GM21717 (cell line): Measurements from ENCODE around the gene ACBD4.
A peak's percentile ranks its signal among the peaks of the same experiment; 100 is the strongest.

Experiments
- ATAC-seq: cut with Tn5 transposase; IDR thresholded peaks from one replicate; pipeline ENCODE4 v1.9.1; 2021; ENCODE audit warnings: mild to moderate bottlenecking, moderate library complexity; ENCODE audit not compliant: unreplicated experiment

ACBD4 gene

GRCh38 chr17:45149669-45150664 lies 14.5 kb downstream of the ACBD4 start:
- no peak for ATAC-seq

GRCh38 chr17:45150911-45151809 lies 15.7 kb downstream of the ACBD4 start:
- no peak for ATAC-seq

GRCh38 chr17:45155029-45155428 lies 19.5 kb downstream of the ACBD4 start:
- no peak for ATAC-seq

GRCh38 chr17:45155483-45155882 lies 20.0 kb downstream of the ACBD4 start:
- ATAC-seq = no peak

- no peak for ATAC-seq
Observed at GRCh38 chr17:45156242-45156641, 20.8 kb downstream of the ACBD4 start.

- ATAC-seq = peak; percentile 22
Observed at GRCh38 chr17:45160447-45161287, 25.2 kb downstream of the ACBD4 start.

GRCh38 chr17:45161288-45162024 lies 26.0 kb downstream of the ACBD4 start, which contains the start of gene HEXIM2:
Gene HEXIM2 (plus strand): TSS chr17:45161875. CDS start chr17:45162794, 919 bp downstream.
- ATAC-seq = peak; percentile 80

- no peak for ATAC-seq
Observed at GRCh38 chr17:45162025-45162687, 26.7 kb downstream of the ACBD4 start.

- ATAC-seq = no peak
Observed at GRCh38 chr17:45164734-45165269, 29.3 kb downstream of the ACBD4 start.

GRCh38 chr17:45168991-45169752 lies 33.7 kb downstream of the ACBD4 start:
- no peak for ATAC-seq

GRCh38 chr17:45170280-45170930 lies 34.9 kb downstream of the ACBD4 start:
- ATAC-seq = no peak

- ATAC-seq = no peak
Observed at GRCh38 chr17:45170931-45171337, 35.4 kb downstream of the ACBD4 start.

GRCh38 chr17:45171338-45172231 lies 36.1 kb downstream of the ACBD4 start:
- ATAC-seq = no peak

- no peak for ATAC-seq
Observed at GRCh38 chr17:45172232-45172540, 36.7 kb downstream of the ACBD4 start.

GRCh38 chr17:45172541-45173286 lies 37.2 kb downstream of the ACBD4 start:
- no peak for ATAC-seq

- ATAC-seq = no peak
Observed at GRCh38 chr17:45175759-45176115, 40.2 kb downstream of the ACBD4 start.
